ENCODE data around the gene GNLY. TPM values are rescaled to one million over a fixed set of nuclear protein-coding genes. Genes with fewer than 3 reads are reported as not detected.

The GNLY gene
- total RNA-seq, 1 donor from 2014 or later, result not detected

DNA sequence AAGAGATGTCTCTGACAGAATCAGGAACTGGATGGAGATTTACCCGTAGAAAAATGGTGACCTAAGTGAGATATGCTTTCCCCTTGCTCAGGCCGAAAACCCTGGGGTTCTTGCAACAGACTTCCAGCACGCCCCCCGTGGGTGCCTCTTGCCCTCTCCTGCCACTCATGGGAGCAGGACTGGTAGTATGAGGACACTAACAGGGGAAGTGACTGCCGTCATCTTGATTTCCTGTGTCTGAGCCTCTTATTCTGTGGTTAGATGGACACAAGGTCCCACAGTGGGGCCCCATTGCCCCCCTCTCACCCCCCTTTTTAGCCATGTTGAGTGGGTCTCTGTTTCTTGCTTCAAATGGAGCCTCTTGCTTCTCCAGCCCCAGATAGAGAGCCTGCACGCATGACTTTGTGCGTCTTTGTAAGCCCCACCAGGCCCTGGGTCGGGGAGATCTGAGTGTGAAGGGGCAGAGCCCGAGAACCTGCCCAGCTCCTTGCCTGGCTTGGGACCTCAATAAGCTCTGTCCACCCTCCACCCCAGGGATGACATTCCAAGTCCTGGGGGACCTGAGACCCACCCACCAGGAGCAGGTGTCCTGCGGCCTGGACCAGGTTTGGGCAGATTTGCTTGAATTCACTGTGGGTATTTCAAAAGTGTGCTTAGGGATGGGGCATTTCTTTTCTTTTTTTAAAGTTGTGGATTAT is 12.6 kb downstream of the GNLY start:
- peak overlapping the region; percentile 78 for H3K27ac ChIP-seq (ENCODE audit: low read depth, low read length)

DNA sequence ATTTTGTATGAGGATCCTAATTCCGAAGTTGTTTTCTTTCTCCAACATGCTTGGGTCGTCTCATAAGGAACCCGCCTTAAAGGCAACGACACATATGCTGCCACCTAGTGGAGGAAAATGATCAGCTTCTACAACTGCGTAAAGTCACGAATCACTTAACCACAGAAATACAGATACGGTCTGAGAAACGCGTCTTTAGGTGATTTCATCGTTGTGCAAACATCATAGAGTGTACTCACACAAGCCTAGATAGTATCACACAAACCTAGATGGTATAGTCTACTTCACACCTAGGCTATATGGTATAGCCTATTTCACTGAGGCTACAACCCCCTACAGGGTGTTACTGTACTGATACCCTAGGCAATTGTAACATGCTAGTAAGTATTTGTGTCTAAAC is 13.1 kb downstream of the GNLY start:
- Histone ChIP-seq H3K27me3 (ENCODE audit: control insufficient read depth in 3 of 3, insufficient read depth in 3 of 3, low read length in 3 of 3) (no peaks in the 10 kb centered on the region), H3K9me3 (ENCODE audit: control insufficient read depth in 3 of 3, low read length in 3 of 3) (no peaks in the 10 kb centered on the region), H3K4me1 (ENCODE audit: control insufficient read depth in 3 of 3, insufficient read depth in 3 of 3, low read length in 3 of 3) (peaks cover 52 to 57% (median 53%) of the 10 kb centered on the region in 3 donors), H3K9ac (ENCODE audit: low read depth in 1 of 3, low read length in 3 of 3) (no peak overlapping the region), H3K36me3 (ENCODE audit: control insufficient read depth in 3 of 3, insufficient read depth in 3 of 3, low read length in 3 of 3) (no peaks in the 10 kb centered on the region), H3K27ac (ENCODE audit: low read depth, low read length) (peak overlapping the region; percentile 78), H3K4me3 (ENCODE audit: low read length in 3 of 3) (no peak overlapping the region)

More for the DNA sequence above, 12.6 kb downstream of the GNLY start:
- Histone ChIP-seq H3K9me3 (ENCODE audit: control insufficient read depth in 3 of 3, low read length in 3 of 3) (no peaks in the 10 kb centered on the region), H3K4me3 (ENCODE audit: low read length in 3 of 3) (peak overlapping the region in 1 of 3 donors; percentile 15), H3K27me3 (ENCODE audit: control insufficient read depth in 3 of 3, insufficient read depth in 3 of 3, low read length in 3 of 3) (no peaks in the 10 kb centered on the region), H3K36me3 (ENCODE audit: control insufficient read depth in 3 of 3, insufficient read depth in 3 of 3, low read length in 3 of 3) (no peaks in the 10 kb centered on the region), H3K9ac (ENCODE audit: low read depth in 1 of 3, low read length in 3 of 3) (peak overlapping the region in 2 of 3 donors; percentile 7 to 41), H3K4me1 (ENCODE audit: control insufficient read depth in 3 of 3, insufficient read depth in 3 of 3, low read length in 3 of 3) (peaks cover 48 to 56% (median 51%) of the 10 kb centered on the region in 3 donors)

DNA sequence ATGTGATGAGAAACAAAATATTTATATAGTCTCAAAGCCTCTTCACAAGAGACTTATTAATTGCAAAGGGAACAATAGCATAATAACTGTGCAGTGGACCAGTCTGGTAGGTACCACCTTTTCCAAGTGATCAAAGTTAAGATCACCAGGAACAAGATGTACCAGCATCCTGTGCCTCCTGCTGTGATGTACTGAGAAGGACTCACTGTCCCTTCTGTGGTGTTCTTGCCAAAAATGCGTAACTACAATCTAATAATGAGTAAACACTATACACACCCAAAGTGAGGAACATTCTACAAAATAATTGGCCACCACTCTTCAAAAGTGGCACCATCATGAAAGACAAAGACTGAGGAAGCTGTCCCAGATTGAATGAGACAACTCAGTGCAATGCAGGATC is 14.5 kb downstream of the GNLY start:
- Histone ChIP-seq H3K4me1 (ENCODE audit: control insufficient read depth in 3 of 3, insufficient read depth in 3 of 3, low read length in 3 of 3) (peaks cover 63 to 65% (median 64%) of the 10 kb centered on the region in 3 donors), H3K27me3 (ENCODE audit: control insufficient read depth in 3 of 3, insufficient read depth in 3 of 3, low read length in 3 of 3) (no peaks in the 10 kb centered on the region), H3K9me3 (ENCODE audit: control insufficient read depth in 3 of 3, low read length in 3 of 3) (no peaks in the 10 kb centered on the region), H3K4me3 (ENCODE audit: low read length in 3 of 3) (no peak overlapping the region), H3K36me3 (ENCODE audit: control insufficient read depth in 3 of 3, insufficient read depth in 3 of 3, low read length in 3 of 3) (no peaks in the 10 kb centered on the region), H3K9ac (ENCODE audit: low read depth in 1 of 3, low read length in 3 of 3) (no peak overlapping the region), H3K27ac (ENCODE audit: low read depth, low read length) (peak overlapping the region; percentile 3)

DNA sequence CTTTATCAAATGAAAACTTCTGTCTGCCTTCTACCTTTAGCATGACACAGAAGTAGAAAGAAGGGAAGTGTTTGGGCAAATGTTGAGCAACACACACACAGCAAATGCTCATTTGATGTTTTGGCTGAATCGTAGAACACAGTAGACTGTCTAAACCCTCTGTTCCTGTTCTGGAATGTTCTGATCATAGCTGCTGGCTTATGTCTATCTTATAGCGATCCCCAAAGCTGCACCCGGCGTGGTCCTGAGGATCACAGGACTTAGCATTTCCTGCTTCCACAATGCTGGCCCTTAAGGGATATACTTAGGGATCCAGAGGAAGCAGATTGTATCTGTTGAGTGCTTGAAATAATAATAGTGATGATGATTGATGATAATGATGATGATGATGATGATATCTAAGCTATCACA is 15.2 kb downstream of the GNLY start:
- Histone ChIP-seq H3K4me3 (ENCODE audit: low read length in 3 of 3) (no peak overlapping the region), H3K27me3 (ENCODE audit: control insufficient read depth in 3 of 3, insufficient read depth in 3 of 3, low read length in 3 of 3) (no peaks in the 10 kb centered on the region), H3K27ac (ENCODE audit: low read depth, low read length) (peak overlapping the region; percentile 3), H3K4me1 (ENCODE audit: control insufficient read depth in 3 of 3, insufficient read depth in 3 of 3, low read length in 3 of 3) (peaks cover 65 to 70% (median 67%) of the 10 kb centered on the region in 3 donors), H3K9me3 (ENCODE audit: control insufficient read depth in 3 of 3, low read length in 3 of 3) (no peaks in the 10 kb centered on the region), H3K9ac (ENCODE audit: low read depth in 1 of 3, low read length in 3 of 3) (peak overlapping the region in 1 of 3 donors; percentile 36), H3K36me3 (ENCODE audit: control insufficient read depth in 3 of 3, insufficient read depth in 3 of 3, low read length in 3 of 3) (no peaks in the 10 kb centered on the region)

DNA sequence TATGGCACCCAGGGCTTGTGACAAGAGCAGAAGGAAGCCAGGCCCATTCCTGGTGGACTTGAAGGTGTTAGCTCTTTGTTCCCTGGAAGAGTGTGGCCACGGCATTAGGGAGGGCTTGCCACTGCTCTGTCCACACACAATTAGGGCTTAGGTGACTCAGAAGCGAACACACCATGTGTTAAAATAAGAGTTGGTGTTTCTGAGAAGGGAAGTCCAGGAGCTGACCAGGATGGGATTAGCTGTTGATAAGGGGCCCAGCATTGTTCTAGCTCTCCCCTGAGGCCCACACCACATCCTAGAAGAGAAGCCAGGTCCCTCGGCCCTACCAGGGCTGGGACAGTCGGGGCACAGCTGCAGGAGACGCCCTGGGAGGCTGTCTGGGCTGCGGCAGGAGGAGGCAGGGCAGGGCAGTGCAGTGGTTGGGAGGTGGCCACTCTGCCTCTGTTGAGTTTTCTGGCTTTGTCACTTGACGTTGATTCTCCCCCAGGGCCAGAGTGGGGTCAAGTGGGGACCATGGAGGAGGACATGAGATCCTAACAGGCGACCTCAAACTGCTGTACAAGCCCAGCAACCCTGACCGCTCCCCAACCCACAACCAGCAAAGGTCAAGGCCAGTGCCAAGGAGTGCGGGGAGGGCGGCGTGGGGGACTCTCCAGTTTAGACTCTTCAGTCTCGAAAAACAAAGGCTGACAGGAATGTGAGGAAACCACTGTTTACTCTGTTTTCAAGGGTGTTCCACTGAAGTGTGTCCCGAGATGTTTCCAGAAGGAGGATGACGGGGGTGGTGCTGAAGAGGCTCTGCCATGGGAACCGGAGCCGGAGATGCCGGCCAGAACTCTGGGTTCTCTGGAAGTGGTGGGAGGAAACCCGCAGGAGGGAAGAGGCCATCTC is 16.8 kb downstream of the GNLY start:
- Histone ChIP-seq H3K4me3 (ENCODE audit: low read length in 3 of 3) (peak overlapping the region in 1 of 3 donors; percentile 35), H3K27ac (ENCODE audit: low read depth, low read length) (peak overlapping the region; percentile 58), H3K4me1 (ENCODE audit: control insufficient read depth in 3 of 3, insufficient read depth in 3 of 3, low read length in 3 of 3) (peaks cover 53 to 62% (median 59%) of the 10 kb centered on the region in 3 donors), H3K9ac (ENCODE audit: low read depth in 1 of 3, low read length in 3 of 3) (peak overlapping the region in 2 of 3 donors; percentile 16 to 30), H3K27me3 (ENCODE audit: control insufficient read depth in 3 of 3, insufficient read depth in 3 of 3, low read length in 3 of 3) (no peaks in the 10 kb centered on the region), H3K9me3 (ENCODE audit: control insufficient read depth in 3 of 3, low read length in 3 of 3) (no peaks in the 10 kb centered on the region), H3K36me3 (ENCODE audit: control insufficient read depth in 3 of 3, insufficient read depth in 3 of 3, low read length in 3 of 3) (no peaks in the 10 kb centered on the region)

DNA sequence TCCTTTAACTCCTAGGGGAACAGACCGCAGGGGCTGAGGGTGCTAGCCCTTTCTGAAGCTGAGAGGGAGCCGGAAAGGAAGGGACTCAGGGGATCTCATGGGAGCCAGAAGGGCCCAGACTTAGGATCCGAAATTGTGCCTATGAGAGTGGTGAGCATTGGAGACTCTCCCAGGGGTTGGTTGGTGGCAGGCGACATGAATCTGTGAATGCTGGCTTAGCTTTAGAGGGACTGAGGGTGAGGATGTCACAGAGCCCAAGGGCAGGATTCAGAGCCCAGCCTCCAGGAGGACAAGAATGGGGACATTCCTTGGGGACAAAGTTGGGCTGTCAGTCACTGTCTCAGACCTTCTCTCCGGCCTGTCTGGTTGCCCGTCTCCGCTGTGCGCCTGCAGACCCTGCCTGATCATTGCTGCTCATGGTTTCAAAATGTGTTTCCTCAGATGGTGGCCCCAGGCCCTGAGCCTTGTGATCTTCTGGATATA is 17.5 kb downstream of the GNLY start:
- no peaks in the 10 kb centered on the region for H3K36me3 ChIP-seq (ENCODE audit: control insufficient read depth in 3 of 3, insufficient read depth in 3 of 3, low read length in 3 of 3)
- no peaks in the 10 kb centered on the region for H3K9me3 ChIP-seq (ENCODE audit: control insufficient read depth in 3 of 3, low read length in 3 of 3)
- H3K4me3 ChIP-seq (ENCODE audit: low read length in 3 of 3), result peak overlapping the region in 1 of 3 donors; percentile 35

DNA sequence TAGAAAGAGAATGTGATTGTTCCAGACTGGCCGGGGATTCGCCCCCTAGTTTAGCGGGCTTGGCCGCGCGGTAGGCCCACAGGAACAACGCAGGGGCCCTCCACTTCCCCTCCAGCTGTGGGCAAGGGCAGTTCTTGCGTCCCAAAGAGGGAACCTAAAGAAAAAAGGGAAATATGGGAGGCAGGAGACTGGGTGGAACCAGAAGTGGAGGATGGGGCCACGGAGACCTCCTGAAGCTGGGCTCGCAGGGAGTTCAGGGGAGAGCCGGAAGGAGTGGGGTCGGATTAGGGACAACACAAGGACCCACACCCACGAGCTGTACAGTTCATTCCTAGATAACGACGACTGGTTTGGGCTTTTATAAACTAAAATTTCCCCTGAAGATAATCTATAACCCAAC is 18.2 kb downstream of the GNLY start:
- Histone ChIP-seq H3K27ac (ENCODE audit: low read depth, low read length) (peak overlapping the region; percentile 55), H3K4me1 (ENCODE audit: control insufficient read depth in 3 of 3, insufficient read depth in 3 of 3, low read length in 3 of 3) (peaks cover 39 to 48% (median 45%) of the 10 kb centered on the region in 3 donors), H3K4me3 (ENCODE audit: low read length in 3 of 3) (no peak overlapping the region), H3K9me3 (ENCODE audit: control insufficient read depth in 3 of 3, low read length in 3 of 3) (no peaks in the 10 kb centered on the region), H3K27me3 (ENCODE audit: control insufficient read depth in 3 of 3, insufficient read depth in 3 of 3, low read length in 3 of 3) (no peaks in the 10 kb centered on the region), H3K36me3 (ENCODE audit: control insufficient read depth in 3 of 3, insufficient read depth in 3 of 3, low read length in 3 of 3) (no peaks in the 10 kb centered on the region), H3K9ac (ENCODE audit: low read depth in 1 of 3, low read length in 3 of 3) (no peak overlapping the region)

More for the DNA sequence above, 17.5 kb downstream of the GNLY start:
- Histone ChIP-seq H3K27ac (ENCODE audit: low read depth, low read length) (peak overlapping the region; percentile 58), H3K27me3 (ENCODE audit: control insufficient read depth in 3 of 3, insufficient read depth in 3 of 3, low read length in 3 of 3) (no peaks in the 10 kb centered on the region), H3K4me1 (ENCODE audit: control insufficient read depth in 3 of 3, insufficient read depth in 3 of 3, low read length in 3 of 3) (peaks cover 46 to 55% (median 52%) of the 10 kb centered on the region in 3 donors), H3K9ac (ENCODE audit: low read depth in 1 of 3, low read length in 3 of 3) (peak overlapping the region in 2 of 3 donors; percentile 16 to 30)

DNA sequence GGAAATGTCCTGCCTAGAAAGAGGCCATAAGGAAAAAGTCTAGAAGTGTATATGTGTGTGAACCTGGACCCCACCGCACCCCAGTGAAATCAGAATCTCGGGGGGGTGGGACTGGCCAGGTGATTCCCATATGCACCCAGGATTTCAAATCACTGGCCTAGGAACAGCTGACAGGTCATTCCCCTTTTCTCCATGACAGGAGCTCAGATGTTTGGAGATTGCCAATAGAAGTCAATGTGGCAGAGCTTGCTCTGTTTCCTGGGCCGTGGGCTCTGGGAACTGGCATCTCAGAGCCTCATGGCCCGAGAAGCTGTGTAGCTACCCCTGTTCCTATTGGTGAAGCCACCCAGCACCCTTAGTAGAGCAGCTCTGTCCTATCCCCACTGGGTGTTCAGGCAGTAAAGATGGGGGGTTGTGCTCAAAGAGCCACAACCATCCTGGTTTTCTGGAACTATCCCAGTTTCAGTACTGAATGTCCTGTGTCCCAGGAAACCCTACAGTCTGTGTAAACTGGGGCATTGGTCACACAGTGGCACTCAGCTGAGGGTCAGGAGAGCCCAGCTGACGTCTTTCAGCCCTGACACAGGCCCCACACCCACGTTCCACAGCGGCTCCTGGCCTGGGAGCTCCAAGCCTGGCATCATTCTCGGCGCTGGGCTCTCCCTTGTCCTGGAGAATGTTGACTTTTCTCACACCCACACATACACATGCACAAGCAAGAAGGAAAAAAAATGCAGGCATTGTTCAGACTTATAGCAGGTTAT is 18.9 kb downstream of the GNLY start:
- Histone ChIP-seq H3K27ac (ENCODE audit: low read depth, low read length) (peak overlapping the region; percentile 55), H3K4me3 (ENCODE audit: low read length in 3 of 3) (peak overlapping the region in 1 of 3 donors; percentile 29), H3K9me3 (ENCODE audit: control insufficient read depth in 3 of 3, low read length in 3 of 3) (no peaks in the 10 kb centered on the region), H3K27me3 (ENCODE audit: control insufficient read depth in 3 of 3, insufficient read depth in 3 of 3, low read length in 3 of 3) (no peaks in the 10 kb centered on the region), H3K9ac (ENCODE audit: low read depth in 1 of 3, low read length in 3 of 3) (peak overlapping the region in 1 of 3 donors; percentile 54), H3K36me3 (ENCODE audit: control insufficient read depth in 3 of 3, insufficient read depth in 3 of 3, low read length in 3 of 3) (no peaks in the 10 kb centered on the region), H3K4me1 (ENCODE audit: control insufficient read depth in 3 of 3, insufficient read depth in 3 of 3, low read length in 3 of 3) (peaks cover 36 to 47% (median 39%) of the 10 kb centered on the region in 3 donors)

DNA sequence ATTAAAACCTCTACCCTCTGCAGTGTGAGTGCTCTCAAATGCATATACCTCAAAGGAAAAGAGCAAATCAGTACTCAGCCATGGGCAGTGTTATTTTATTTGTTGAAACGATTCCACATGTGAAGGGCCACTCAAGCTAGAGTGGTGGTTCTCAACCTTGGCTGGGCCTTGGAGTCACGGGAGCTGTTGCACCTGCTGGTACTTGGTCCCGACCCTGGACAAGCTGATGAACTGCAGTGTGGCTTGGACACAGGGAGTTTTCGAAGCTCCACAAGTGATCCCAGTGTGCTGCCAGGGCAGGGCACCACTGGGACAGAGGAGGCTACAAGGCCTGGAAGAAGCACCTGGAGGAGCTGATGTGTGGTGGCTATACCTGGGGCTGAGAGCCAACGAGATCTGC is 19.7 kb downstream of the GNLY start:
- Histone ChIP-seq H3K4me1 (ENCODE audit: control insufficient read depth in 3 of 3, insufficient read depth in 3 of 3, low read length in 3 of 3) (peaks cover 36 to 44% (median 37%) of the 10 kb centered on the region in 3 donors), H3K36me3 (ENCODE audit: control insufficient read depth in 3 of 3, insufficient read depth in 3 of 3, low read length in 3 of 3) (no peaks in the 10 kb centered on the region), H3K4me3 (ENCODE audit: low read length in 3 of 3) (no peak overlapping the region), H3K27me3 (ENCODE audit: control insufficient read depth in 3 of 3, insufficient read depth in 3 of 3, low read length in 3 of 3) (no peaks in the 10 kb centered on the region), H3K27ac (ENCODE audit: low read depth, low read length) (no peak overlapping the region), H3K9ac (ENCODE audit: low read depth in 1 of 3, low read length in 3 of 3) (no peak overlapping the region), H3K9me3 (ENCODE audit: control insufficient read depth in 3 of 3, low read length in 3 of 3) (no peaks in the 10 kb centered on the region)
